Measurements from ENCODE around the gene IL2RG.

The IL2RG gene

DNA sequence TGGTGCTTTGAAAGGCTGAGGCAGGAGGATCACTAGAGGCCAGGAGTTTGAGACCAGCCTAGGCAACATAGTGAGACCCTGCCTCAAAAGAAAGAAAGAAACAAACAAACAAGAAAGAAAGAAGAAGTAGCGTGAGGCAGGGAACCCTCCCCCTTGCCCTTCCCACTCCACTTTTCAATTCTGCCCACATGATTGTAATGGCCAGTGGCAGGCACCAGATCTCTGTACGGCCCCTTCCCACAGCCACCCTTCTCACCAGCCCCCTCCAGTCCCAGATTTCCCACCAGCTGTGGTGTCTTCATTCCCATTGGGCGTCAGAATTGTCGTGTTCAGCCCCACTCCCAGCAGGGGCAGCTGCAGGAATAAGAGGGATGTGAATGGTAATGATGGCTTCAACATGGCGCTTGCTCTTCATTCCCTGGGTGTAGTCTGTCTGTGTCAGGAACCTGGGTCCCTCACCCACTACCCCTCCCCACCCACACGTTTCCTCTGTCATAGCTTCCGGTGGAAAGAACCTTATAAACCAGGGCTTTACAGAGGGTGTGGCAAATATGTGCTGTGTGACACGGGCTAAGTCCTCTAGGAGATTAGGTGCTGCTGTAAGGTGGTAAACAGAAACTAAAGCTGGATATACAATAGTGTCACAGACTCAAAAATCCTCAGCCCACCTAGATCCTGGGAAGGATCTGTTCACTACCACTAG is at the start of gene IL2RG:
IL2RG (minus strand) TSS at position 437 of the 703 bp plus-strand sequence; CDS start at position 399, 38 bp downstream.
- peak within 1 kb of the TSS; percentile 96 for H3K27ac Mint-ChIP-seq
- peaks cover 38% of the 10 kb centered on the region for H3K4me1 Mint-ChIP-seq (ENCODE audit: low read depth)
- peak within 1 kb of the TSS; percentile 100 for H3K4me3 Mint-ChIP-seq
- H3K9me3 Mint-ChIP-seq, result no peaks in the 10 kb centered on the region
- H3K27me3 Mint-ChIP-seq (ENCODE audit: low read depth), result no peaks in the 10 kb centered on the region
- H3K36me3 Mint-ChIP-seq (ENCODE audit: low read depth), result peaks cover 49% of the 10 kb centered on the region

DNA sequence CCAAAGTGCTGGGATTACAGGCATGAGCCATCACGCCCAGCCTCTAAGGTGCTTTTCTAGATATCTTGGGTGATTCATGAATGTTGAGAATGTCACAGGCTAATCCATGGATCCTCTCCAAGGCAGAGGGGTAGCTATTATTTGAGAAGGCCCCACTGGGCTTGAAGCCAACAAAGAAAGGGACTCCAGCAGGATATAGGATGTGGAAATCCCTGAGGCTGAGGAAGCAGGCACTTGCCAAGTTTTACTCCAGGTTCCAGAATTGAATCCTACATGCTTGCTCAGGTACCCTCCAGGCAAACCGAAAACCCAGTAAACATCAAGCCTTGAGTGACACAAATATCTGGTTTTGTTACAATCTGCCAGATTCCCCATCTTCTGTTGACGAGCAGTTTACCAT is 49.1 kb upstream of the IL2RG start:
- no peaks in the 10 kb centered on the region for H3K27me3 Mint-ChIP-seq (ENCODE audit: low read depth)
- no peak overlapping the region for H3K4me3 Mint-ChIP-seq
- H3K36me3 Mint-ChIP-seq (ENCODE audit: low read depth), result peaks cover 20% of the 10 kb centered on the region
- H3K27ac Mint-ChIP-seq, result no peak overlapping the region
- peaks cover 5% of the 10 kb centered on the region for H3K4me1 Mint-ChIP-seq (ENCODE audit: low read depth)
- H3K9me3 Mint-ChIP-seq, result no peaks in the 10 kb centered on the region

DNA sequence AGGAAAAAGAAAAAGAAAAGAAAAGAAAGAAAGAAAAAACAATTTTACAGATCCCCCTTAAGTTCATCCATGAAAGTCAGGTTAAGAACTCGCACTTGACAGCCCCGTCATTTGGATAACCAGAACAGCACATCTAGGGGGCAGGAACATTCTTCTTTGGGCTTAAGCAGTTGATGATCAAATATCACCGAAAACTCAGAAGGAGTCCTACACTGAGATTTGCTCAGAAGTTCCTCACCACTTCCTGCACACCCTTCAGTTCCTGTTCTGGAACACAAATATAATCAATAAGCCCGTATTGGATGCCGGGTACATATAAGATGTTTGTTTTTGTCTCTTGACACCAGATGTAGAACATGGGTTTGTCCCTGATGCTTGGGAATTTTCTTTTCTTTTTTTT is 48.0 kb upstream of the IL2RG start:
- no peak overlapping the region for H3K27ac Mint-ChIP-seq
- no peaks in the 10 kb centered on the region for H3K27me3 Mint-ChIP-seq (ENCODE audit: low read depth)
- peaks cover 20% of the 10 kb centered on the region for H3K36me3 Mint-ChIP-seq (ENCODE audit: low read depth)
- H3K4me3 Mint-ChIP-seq, result no peak overlapping the region
- H3K4me1 Mint-ChIP-seq (ENCODE audit: low read depth), result peaks cover 5% of the 10 kb centered on the region
- no peaks in the 10 kb centered on the region for H3K9me3 Mint-ChIP-seq

DNA sequence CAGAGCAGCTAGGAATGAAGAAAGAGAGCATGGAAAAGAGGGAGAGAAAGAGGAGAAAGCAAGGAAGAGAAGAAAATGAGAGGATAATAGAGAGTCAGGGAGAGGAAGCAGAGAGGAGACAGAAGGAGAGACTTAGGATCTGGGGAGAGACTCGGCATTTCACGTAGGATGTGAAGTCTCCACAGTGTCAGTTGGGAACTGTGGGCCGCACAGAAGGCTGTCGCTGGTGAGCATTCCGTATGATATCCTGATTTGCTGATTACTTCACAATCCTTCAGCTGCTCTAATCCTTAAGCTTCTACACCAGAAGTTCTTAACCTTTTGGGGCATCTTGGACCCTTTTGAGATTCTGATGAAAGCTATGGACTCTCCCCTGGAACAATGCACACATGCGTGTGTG is 47.2 kb upstream of the IL2RG start:
- H3K4me3 Mint-ChIP-seq, result no peak overlapping the region
- H3K36me3 Mint-ChIP-seq (ENCODE audit: low read depth), result peaks cover 20% of the 10 kb centered on the region
- no peaks in the 10 kb centered on the region for H3K27me3 Mint-ChIP-seq (ENCODE audit: low read depth)
- peaks cover 5% of the 10 kb centered on the region for H3K4me1 Mint-ChIP-seq (ENCODE audit: low read depth)
- H3K9me3 Mint-ChIP-seq, result no peaks in the 10 kb centered on the region
- H3K27ac Mint-ChIP-seq, result no peak overlapping the region

DNA sequence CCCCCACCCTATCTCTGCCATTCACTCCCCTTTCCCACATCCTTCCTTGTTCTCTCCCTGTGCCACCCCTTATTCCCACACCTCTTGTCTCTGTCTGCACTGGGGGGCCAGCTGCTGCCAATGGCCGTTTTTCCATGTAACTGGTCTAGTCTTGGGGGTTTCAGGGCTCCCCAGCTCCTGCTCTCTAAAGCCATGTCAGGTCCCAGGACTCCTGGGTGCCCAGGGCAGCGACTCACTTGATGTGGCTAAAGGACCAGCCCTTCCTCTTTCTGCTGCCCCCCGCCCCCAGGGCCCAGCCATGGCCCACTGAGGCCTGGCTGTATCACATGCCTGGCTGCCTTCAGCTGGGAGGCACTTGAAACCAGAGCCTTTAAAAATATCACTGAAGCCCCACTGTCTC is 43.3 kb upstream of the IL2RG start:
- H3K27me3 Mint-ChIP-seq (ENCODE audit: low read depth), result no peaks in the 10 kb centered on the region
- peaks cover 20% of the 10 kb centered on the region for H3K36me3 Mint-ChIP-seq (ENCODE audit: low read depth)
- H3K27ac Mint-ChIP-seq, result no peak overlapping the region
- peaks cover 5% of the 10 kb centered on the region for H3K4me1 Mint-ChIP-seq (ENCODE audit: low read depth)
- H3K9me3 Mint-ChIP-seq, result no peaks in the 10 kb centered on the region
- no peak overlapping the region for H3K4me3 Mint-ChIP-seq

DNA sequence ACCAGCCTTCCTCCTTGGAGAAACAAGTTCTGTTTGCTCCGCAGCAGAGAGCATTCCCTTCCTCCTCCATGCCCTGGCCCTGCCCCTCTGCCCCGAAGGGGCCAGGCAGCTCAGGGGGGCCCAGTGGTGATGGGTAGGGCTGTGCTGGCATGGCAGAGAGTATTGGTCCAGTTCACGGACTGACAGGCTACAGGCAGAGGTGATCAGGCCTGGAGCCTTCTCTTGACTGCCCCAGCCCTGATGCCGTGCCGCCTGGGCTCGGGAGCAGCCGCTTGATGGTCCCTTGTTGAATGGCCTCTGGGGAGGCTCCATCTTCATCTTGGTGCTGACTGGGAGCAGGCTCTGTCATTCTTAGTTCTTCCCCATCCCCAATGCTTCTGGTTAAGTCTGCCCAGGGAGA is 42.8 kb upstream of the IL2RG start:
- Mint-ChIP-seq H3K27ac (no peak overlapping the region), H3K9me3 (no peaks in the 10 kb centered on the region), H3K36me3 (ENCODE audit: low read depth) (peaks cover 17% of the 10 kb centered on the region), H3K27me3 (ENCODE audit: low read depth) (no peaks in the 10 kb centered on the region), H3K4me1 (ENCODE audit: low read depth) (peaks cover 2% of the 10 kb centered on the region), H3K4me3 (no peak overlapping the region)

DNA sequence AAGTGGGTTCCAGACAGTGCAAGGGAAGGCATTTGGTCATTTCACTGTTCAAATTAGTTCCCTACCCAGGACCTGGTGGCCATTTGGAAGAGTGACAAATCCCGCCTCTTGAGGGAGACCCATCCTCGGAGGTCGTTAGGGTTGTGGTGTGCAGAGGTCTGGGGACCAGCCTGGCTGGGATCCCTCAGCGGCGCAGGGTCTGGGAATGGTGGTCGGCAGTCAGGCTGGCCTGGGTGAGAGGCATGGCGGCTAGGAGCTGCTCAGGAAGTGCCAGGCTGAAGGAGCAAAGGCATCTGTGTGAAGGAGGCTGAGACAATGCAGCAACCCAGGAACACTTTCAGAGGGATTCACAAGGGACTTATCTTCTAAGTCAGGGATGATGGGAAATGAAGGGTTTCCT is 40.0 kb upstream of the IL2RG start:
- no peak overlapping the region for H3K4me3 Mint-ChIP-seq
- H3K27ac Mint-ChIP-seq, result no peak overlapping the region
- peaks cover 10% of the 10 kb centered on the region for H3K36me3 Mint-ChIP-seq (ENCODE audit: low read depth)
- H3K4me1 Mint-ChIP-seq (ENCODE audit: low read depth), result peaks cover 2% of the 10 kb centered on the region
- no peaks in the 10 kb centered on the region for H3K9me3 Mint-ChIP-seq
- no peaks in the 10 kb centered on the region for H3K27me3 Mint-ChIP-seq (ENCODE audit: low read depth)

DNA sequence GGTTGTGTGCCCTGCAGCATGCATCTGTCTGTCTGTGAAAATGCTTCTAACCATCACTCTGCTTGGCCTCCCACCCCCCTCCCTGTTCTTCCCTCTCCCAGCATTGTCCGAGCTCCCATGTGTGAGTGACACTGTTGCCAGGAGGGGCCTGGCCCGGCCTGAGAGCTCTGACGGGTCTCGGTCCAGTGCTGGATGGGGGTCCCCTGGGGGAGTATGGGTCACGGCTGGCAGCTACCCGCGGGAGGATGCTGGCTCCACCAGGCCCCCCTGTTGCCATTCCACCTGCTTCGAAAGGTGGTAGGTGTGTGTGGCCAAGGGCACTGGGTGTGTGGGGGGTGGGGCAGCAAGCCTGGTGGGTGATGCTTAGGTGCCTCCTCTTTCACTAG is 36.9 kb upstream of the IL2RG start:
- Mint-ChIP-seq H3K4me1 (ENCODE audit: low read depth) (peaks cover 7% of the 10 kb centered on the region), H3K4me3 (no peak overlapping the region), H3K9me3 (no peaks in the 10 kb centered on the region), H3K27ac (no peak overlapping the region), H3K36me3 (ENCODE audit: low read depth) (peaks cover 2% of the 10 kb centered on the region), H3K27me3 (ENCODE audit: low read depth) (no peaks in the 10 kb centered on the region)

DNA sequence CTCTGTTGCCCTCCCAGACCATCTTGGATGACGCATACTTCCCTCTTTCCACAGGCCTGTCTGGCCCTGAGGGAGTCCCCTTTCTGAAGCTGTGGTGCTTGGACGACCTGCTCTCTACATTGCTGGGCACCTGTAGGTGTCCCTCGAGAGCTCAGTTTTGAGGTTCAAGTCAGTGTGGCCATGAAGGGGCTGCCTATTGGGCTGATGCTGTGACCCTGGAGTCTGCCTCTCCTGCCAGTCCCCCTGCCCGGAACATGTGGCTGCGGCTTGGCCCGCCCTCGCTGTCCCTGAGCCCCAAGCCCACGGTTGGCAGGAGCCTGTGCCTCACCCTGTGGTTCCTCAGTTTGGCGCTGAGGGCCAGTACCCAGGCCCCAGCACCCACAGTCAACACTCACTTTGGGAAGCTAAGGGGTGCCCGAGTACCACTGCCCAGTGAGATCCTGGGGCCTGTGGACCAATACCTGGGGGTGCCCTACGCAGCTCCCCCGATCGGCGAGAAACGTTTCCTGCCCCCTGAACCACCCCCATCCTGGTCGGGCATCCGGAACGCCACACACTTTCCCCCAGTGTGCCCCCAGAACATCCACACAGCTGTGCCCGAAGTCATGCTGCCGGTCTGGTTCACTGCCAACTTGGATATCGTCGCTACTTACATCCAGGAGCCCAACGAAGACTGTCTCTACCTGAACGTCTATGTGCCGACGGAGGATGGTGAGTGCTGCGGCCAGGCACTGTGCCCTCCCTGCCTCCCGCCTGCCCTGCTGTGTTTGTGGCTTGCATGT is 36.3 kb upstream of the IL2RG start:
- Mint-ChIP-seq H3K36me3 (ENCODE audit: low read depth) (peaks cover 1% of the 10 kb centered on the region), H3K9me3 (no peaks in the 10 kb centered on the region), H3K27me3 (ENCODE audit: low read depth) (no peaks in the 10 kb centered on the region), H3K4me3 (no peak overlapping the region), H3K4me1 (ENCODE audit: low read depth) (peaks cover 7% of the 10 kb centered on the region), H3K27ac (no peak overlapping the region)

DNA sequence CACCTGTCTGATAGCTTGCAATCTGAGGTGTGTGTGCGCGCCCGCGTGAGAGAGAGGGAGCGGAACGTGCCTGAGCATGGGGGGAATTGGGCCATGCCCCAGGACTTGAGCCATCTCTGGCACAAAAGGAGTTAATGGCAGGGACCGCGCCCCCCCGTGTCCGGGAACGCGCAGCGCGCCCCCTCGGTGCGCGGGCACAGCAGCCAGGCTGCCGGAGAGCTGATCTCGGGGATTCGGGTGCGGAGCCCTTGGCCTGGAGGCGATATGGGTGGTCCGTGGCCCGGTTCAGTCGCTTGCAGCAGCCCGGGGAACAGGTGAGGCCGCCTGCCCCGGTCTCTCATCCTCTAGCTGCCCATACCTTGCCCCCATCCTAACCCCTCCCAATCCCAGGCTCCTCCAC is 33.3 kb upstream of the IL2RG start, which contains the start of gene NLGN3:
NLGN3 (plus strand) TSS at position 191 of the 400 bp plus-strand sequence. CDS start 2,909 bp downstream, outside the sequence.
- H3K27me3 Mint-ChIP-seq (ENCODE audit: low read depth), result no peaks in the 10 kb centered on the region
- H3K36me3 Mint-ChIP-seq (ENCODE audit: low read depth), result peaks cover 4% of the 10 kb centered on the region
- H3K4me3 Mint-ChIP-seq, result no peak within 1 kb of the TSS
- H3K27ac Mint-ChIP-seq, result peak within 1 kb of the TSS; percentile 31
- peaks cover 9% of the 10 kb centered on the region for H3K4me1 Mint-ChIP-seq (ENCODE audit: low read depth)
- H3K9me3 Mint-ChIP-seq, result no peaks in the 10 kb centered on the region

DNA sequence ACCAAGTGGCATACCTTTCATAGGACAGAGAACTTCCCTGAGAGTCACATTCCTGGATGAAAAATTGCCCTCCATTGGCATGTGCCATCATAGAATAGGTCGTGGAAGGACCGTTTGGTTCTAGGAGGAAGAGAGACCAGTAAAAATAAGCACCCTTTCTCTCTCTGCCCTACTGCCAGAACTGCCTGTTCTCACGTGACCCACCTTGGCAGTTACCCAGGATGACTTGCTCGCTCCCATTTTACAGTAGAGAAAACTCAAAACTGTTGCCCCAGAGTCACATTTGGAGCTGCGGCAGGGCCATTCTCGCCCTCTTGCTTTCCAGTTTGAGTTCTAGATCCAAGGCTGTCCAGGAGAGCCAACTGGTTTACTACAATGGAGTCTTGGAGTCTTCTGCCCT is 32.1 kb upstream of the IL2RG start:
- no peak overlapping the region for H3K27ac Mint-ChIP-seq
- H3K36me3 Mint-ChIP-seq (ENCODE audit: low read depth), result peaks cover 11% of the 10 kb centered on the region
- peaks cover 9% of the 10 kb centered on the region for H3K4me1 Mint-ChIP-seq (ENCODE audit: low read depth)
- no peaks in the 10 kb centered on the region for H3K9me3 Mint-ChIP-seq
- no peaks in the 10 kb centered on the region for H3K27me3 Mint-ChIP-seq (ENCODE audit: low read depth)
- no peak overlapping the region for H3K4me3 Mint-ChIP-seq

DNA sequence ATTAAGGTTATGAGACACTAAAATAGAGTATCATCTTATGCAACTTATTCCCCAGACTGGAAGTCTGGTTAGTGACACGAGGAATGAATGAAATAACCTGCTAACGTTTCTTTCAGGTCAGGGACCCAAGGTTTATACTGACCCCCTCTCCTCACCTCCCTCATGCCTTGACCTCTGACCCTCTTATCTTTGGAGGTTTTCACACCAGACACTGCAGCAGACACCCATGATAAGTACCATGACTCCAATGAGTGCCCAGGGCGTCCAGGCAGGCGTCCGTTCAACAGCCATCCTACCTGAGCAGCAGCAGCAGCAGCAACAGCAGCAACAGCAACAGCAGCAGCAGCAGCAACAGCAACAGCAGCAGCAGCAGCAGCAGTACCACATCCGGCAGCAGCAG is 29.1 kb upstream of the IL2RG start:
- H3K4me3 Mint-ChIP-seq, result no peak overlapping the region
- H3K27me3 Mint-ChIP-seq (ENCODE audit: low read depth), result no peaks in the 10 kb centered on the region
- no peaks in the 10 kb centered on the region for H3K9me3 Mint-ChIP-seq
- peaks cover 5% of the 10 kb centered on the region for H3K4me1 Mint-ChIP-seq (ENCODE audit: low read depth)
- no peak overlapping the region for H3K27ac Mint-ChIP-seq
- H3K36me3 Mint-ChIP-seq (ENCODE audit: low read depth), result peaks cover 33% of the 10 kb centered on the region

DNA sequence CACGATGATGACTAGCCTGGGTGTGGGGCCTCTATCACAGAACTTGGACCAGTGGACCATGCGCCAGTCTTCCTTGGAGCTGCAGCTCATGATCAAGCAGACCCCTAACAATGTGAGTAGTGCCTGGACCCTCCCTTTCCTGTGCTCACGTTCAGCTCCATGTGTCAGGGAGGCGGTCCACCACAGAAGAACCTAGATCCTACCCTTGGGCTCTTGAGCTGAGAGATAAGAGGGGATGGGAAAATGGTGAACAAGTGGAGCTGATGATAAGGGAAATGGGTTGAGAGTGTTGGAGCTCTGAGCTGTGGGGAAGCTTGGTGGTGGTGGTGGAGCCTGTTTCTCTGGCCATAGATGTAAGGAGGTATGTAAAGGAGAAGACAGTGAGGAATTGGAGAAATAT is 20.1 kb upstream of the IL2RG start:
- H3K27ac Mint-ChIP-seq, result no peak overlapping the region
- H3K9me3 Mint-ChIP-seq, result no peaks in the 10 kb centered on the region
- H3K4me1 Mint-ChIP-seq (ENCODE audit: low read depth), result peaks cover 24% of the 10 kb centered on the region
- H3K4me3 Mint-ChIP-seq, result no peak overlapping the region
- peaks cover 55% of the 10 kb centered on the region for H3K36me3 Mint-ChIP-seq (ENCODE audit: low read depth)
- no peaks in the 10 kb centered on the region for H3K27me3 Mint-ChIP-seq (ENCODE audit: low read depth)

DNA sequence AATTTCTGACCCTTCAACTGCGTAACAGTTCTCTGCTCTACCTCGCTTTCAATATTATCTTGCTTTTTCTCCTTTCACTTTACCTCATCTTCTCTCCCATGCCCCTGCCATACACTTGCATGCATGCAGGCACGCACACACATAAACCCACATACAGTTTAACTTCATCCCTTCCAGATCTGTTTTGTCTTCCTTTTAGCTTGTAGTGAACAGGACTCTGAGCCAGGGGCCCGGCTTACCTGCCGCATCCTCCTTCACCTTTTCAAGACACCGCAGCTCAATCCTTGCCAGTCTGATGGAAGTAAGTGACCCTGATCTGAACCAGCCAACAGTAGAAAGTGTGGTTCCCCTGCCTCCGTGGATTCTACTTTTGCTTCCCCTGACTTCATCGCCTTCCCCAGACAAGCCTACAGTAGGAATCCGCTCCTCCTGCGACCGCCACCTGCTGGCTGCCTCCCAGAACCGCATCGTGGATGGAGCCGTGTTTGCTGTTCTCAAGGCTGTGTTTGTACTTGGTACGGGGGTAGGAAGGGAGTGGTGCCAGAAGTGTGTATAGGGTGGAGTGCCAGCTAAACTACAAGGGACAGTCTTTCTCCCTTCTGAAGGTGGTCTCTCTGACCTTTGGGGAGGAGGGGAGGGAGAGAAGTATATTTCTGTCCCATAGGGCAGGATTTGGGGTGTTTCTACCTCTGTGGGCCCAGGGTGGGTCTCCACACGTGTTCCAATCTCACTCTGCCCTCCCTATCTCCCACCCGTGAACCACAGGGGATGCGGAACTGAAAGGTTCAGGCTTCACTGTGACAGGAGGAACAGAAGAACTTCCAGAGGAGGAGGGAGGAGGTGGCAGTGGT is 17.8 kb upstream of the IL2RG start:
- H3K4me3 Mint-ChIP-seq, result peak overlapping the region; percentile 39
- H3K36me3 Mint-ChIP-seq (ENCODE audit: low read depth), result peaks cover 44% of the 10 kb centered on the region
- H3K27me3 Mint-ChIP-seq (ENCODE audit: low read depth), result no peaks in the 10 kb centered on the region
- H3K4me1 Mint-ChIP-seq (ENCODE audit: low read depth), result peaks cover 20% of the 10 kb centered on the region
- H3K27ac Mint-ChIP-seq, result peak overlapping the region; percentile 79
- no peaks in the 10 kb centered on the region for H3K9me3 Mint-ChIP-seq

All from T-helper 1 cell treated with Interleukin-12 subunit alpha and Interleukin-12 subunit beta and Interleukin-4 antibody, amounts not matched to agents 30 μg/mL and 1 μg/mL, for 36 hours (primary cell).